Stimulated activated CD4-positive, alpha-beta T cell treated with anti-CD3 and anti-CD28 coated beads, Interleukin-12 subunit alpha, Interleukin-12 subunit beta, amount 100 ng/mL, for 4 hours (primary cell): ENCODE data around the gene USP32.
A peak's percentile ranks its signal among the peaks of the same experiment; 100 is the strongest.
"Not testable (repeated sequence)": the region's sequence is repeated elsewhere in the genome, so short reads cannot be mapped to it uniquely, and the experiment has no call there.

Experiments used
- DNase-seq: peaks from one replicate; pipeline ENCODE4 v3.0.0-alpha.2; 2020

The USP32 gene

DNA sequence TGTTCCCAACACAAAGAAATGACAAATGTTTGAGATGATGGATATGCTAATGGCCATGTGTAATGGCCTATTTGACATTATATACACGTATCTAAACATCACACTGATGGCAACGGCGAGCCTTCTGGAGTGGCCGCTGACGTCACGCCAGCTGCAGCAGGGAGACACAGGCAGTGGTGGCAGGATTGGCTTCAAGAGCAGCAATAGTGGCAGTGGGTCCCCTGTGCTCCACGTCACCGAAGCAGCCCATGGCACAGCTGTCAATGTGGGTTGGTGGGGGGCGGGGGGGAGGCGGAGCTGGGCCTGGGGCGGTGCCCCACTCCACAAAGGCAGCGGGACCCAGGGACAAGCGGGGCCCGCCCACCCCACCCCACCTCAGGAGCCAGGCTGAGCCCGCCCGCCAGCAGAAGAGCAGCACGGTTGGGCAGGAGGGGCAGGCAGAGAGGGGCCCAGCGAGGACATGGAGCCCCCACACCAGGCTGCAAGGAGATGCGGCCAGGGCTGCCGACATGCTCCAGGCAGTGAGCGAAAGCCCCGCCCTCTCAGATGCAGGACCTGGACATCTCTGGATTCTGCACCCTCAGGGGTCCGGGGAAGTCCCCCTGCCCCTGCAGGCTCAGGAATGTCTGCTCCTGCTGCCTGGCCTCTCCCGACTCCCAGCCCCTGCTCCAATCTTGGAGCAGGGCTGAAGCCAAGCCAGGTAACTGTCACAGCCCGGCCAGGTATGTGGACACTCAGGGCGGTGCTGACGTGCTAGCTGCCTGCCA is 64.6 kb downstream of the USP32 start:
- no peak for DNase-seq

DNA sequence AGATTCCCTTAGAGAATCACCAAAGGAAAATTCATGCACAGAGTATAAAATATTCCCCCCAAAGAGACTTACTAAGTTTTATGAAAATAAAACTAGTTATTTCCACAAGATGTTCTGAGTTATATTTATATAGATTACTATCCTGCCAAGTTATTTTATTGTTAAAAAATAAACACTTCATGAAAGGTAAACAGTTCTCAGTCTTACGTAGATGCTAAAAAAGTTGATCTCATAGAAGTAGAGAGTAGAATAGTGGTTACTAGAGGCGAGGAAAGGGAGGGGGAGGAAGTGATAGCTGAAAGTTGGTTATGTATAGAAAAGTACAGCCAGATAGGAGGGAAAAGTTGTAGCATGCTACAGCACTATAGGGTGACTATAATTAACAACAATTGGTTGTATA is 65.2 kb downstream of the USP32 start:
- no peak for DNase-seq

DNA sequence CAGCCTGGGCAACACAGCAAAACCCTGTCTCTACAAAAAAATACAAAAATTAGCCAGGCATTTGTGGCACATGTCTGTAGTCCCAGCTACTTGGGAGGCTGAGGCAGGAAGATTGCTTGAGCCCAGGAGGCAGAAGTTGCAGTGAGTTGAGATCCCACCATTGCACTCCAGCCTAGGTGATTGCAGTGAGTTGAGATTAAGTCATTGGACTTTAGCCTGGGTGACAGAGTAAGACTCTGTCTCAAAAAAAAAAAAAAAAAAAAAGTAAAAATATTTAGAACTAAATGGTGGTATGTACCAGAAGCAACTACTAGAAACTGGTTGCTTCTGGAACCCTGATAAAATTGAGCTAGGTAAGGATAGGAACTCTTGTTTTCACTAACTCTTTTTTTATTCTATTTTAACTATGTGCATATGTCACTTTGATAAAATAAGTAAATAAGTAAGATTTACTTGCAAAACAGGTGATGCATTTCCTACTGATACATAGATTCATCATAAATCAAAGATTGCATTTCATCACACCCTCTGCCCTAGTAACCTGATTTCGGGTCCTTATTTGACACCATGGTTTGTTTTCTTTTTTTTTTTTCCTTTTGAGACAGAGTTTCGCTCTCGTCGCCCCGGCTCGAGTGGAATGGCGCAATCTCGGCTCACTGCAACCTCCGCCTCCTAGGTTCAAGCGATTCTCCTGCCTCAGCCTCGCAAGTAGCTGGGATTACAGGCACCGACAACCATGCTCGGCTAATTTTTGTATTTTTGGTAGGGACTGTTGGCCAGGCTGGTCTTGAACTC is 66.0 kb downstream of the USP32 start:
- no peak for DNase-seq

DNA sequence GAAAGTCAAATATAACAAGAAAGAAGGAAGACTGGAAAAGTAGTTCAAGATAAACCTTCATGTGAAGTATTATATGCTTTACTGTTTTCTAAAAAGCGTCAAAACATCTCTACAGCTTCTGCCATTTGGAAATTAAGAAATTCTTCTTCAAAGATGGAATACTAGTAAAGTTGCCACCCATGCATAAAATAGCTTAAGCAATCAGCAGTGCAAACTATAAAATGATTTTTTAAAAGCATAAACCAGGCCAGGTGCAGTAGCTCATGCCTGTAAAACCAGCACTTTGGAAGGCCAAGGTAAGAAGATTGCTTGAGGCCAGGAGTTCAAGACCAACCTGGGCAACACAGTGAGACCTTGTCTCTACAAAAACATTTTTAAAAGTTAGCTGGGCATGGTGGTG is 68.2 kb downstream of the USP32 start:
- DNase-seq = no peak

DNA sequence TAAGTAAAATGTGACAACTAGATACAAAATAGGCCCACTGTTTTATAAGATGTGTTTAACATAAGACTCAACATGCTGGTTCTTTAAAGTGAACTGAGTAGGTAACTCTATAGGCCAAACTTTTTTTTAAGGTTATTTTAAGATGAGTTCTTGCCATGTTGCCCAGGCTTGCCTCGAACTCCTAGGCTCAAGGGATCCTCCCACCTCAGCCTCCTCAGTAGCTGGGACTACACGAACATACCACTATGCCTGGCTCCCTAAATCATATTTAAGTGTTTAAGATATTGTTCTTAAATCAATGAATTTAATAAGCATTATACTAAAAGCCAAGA is 69.9 kb downstream of the USP32 start:
- no peak for DNase-seq

DNA sequence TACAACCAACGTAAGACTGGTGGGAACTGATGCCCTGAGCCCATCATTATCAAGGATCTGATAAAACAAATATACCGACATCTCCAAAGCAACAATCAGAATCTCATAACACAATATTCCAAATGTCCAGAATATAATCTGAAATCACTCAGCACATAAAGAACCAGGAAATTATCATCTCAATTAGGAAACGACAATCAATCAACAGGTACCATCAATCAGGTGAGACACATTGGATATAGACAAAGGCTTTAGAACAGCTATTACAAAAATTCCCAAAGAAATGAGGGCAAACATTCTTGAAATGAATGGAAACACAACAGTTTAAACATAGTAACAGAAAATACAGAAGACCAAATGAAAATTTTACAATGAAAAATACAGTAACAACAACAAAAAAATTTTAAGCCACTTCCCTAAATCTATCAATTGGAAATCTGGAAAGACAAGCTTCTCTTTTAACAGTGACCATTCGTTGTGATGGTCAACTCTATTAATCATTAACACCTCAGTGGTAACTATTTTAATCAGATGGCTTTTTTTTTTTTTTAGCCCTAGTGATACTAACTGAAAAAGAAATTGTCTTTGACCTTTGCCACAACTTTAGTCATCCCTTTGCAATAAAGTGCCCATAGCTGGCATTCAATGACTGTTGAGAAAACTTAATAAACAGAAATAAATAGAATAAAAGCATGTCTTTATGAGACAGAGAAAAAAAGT is 70.4 kb downstream of the USP32 start:
- DNase-seq = no peak

DNA sequence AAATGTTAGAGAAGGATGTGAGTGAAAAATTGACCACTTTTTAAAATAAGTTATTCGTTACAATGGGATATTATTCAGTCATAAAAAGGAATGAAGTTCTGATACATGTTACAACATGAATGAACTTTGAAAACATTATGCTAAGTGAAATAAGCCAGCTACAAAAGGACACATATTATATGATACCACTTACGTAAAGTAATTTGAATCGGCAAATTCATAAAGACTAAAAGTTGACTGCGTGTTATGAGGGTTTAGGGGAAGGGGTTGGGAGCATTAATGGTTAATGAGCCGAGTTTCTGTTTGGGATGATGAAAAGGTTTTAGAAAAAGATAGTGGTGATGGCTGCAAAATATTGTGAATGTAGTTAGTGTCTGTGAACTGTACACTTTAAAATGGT is 73.1 kb downstream of the USP32 start:
- DNase-seq = no peak

DNA sequence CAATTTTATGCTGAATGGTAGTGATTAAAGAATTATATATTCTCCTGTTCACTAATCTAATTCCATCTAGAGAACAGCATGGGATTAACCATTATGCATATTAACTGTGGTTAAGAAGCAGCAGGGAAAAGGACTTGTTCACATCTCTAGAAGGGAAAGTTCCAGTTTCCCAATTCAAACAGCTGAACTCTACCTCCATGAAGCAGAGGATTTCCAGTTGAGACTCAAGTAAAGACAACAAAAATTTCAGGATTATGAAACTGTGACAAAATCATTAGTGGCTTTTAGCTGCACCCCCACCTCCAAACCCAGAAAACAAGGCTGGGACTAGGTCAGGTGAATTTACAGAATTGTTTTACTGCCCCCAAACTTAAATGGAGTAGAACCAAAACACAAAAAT is 73.6 kb downstream of the USP32 start:
- DNase-seq = no peak

DNA sequence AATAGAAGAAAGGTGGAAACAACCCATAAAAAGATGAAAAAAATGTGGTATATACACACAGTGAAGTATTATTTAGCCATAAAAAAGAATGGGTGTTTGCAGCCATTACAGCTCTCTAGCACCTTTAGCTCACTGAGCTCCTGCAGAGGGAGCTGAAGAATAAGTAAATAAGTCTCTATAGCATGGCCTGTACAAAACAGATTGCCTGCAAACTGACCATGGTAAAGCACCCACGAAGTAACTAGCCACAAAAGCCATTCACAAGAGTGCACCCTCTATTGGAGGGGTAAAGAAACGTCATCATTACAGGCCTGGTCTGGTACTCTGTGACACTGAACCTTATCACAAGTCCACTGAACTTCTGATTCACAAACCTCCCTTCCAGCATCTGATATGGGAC is 76.3 kb downstream of the USP32 start:
- DNase-seq = no peak

DNA sequence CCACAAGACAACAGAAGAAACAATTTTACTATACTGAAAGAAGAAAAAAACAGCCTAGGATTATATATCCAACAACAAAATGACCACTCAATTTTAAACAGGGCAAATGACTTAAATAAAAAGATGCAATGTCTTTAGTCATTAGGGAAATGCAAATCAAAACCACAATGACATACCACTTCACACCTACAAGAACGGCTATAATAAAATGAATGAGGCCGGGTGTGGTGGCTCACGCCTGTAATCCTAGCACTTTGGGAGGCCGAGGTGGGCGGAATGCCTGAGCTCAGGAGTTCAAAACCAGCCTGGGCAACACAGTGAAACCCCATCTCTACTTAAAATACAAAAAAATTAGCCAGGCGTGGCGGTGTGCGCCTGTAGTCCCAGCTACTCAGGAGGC is 77.0 kb downstream of the USP32 start:
- not testable (repeated sequence) for DNase-seq

DNA sequence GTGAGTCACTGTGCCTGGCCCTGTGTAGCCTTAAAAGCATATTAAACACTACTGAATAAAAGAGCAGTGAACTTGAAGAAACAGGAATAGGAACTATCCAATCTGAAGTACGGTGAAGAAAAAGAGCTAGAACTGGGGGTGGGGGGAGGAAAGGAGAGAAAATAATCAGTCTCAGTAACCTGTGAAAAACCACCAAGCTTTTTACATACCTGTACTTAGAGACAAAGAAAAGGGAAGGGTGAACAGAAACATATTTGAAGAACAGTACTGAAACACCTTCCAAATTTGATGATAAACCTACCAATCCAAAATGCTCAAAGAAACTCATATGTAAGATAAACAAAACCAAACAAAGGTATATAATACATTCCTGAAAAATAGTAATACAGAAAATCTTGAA is 77.5 kb downstream of the USP32 start:
- DNase-seq = no peak

DNA sequence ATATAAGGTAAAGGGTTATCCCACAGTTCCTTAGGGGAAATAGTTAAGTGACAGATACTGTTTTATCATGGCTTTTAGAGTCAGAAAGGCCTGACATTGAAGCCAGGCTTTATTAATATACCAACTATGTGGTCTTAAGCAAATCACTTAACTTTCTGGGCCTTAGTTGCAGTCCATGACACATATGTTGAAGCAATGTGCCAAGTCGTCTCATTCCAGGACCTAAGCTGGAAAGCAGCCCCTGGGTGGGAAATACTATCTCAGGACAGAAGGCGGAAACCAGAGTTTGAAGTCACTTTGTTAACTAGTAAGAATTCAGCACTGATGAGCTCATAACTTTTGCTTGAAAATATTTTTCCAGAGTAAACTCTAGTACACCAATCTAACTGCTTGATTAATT is 80.0 kb downstream of the USP32 start:
- no peak for DNase-seq

DNA sequence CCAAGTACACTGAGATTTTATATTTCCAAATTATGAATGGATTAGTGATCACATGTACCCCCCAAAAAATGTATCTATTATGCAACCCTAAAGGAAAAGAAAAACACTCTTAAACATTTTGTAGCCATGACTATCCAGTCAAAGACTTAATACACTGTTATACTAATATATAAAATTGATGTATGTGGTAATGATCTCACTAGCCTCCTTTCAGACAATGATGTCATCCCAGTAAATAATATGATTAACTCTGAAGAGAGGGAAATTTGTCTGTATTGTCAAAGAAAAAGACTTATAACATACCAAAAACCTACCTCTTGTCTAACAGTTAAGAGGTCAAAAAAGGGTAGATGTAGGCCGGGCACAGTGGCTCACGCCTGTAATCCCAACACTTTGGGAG is 80.7 kb downstream of the USP32 start:
- no peak for DNase-seq

DNA sequence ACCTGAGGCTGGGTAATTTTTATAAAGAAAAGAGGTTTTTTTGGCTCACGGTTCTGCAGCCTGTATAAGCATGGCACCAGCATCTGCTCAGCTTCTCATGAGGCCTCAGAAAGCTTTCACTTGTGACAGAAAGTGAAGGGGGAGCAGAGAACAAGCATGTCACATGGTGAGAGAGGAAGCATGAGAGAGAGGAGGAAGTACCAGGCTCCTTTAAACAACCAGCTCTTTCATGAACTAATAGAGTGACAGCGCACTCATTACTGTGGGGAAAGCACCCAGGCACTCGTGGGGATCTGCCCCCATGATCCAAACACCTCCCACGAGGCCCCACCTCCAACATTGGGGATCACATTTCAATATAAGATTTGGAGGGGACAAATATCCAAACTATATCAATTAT is 86.8 kb downstream of the USP32 start:
- DNase-seq = peak; percentile 3

DNA sequence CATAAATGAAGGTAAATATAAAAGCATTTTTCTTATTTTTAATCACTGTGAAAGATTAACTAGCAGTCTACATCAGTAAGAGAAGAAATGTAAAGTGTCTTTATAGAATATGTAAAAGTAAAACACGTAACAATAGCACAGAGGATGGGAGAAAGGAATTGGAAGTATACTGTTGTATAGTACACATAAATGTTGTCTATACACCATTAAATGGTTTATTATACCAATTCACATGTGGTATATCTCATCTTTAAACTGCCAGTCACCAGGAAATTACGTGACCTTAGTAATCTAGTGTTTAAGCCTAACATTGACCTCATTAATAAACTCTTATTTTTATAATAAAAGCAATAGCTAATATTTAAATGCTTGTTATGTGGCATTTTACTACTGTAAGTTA is 87.4 kb downstream of the USP32 start:
- DNase-seq = no peak

DNA sequence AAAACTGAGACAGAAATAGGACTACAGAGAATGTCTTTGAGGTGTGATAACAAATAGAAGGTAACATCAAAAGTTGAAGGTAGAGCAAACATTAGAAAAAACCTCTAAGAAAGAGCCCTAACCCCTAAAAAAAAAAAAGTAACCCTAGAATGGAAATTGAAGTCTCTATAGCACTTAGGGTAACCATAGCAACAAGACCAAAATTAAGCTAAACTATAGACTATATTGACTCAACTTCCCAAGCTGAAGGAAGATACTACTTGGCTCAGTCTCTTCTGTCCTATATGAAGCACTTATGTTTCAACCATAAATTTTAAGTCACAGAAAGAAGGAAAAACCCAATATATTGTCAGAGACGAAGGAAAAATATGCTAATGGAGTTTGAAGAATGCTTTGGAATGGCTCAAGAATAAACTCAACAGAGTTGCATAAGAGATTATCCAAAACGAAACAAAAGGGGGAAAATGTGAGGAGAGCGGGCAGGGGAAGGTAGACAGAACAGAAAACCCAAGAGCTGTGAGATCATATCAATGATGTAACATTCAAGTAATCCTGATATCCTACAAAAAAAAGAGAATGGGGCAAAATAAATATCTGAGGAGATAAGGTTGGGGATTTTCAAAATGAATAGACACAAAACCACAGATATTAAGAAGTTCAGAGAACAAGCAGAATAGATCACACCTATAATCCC is 88.4 kb downstream of the USP32 start:
- DNase-seq = no peak

DNA sequence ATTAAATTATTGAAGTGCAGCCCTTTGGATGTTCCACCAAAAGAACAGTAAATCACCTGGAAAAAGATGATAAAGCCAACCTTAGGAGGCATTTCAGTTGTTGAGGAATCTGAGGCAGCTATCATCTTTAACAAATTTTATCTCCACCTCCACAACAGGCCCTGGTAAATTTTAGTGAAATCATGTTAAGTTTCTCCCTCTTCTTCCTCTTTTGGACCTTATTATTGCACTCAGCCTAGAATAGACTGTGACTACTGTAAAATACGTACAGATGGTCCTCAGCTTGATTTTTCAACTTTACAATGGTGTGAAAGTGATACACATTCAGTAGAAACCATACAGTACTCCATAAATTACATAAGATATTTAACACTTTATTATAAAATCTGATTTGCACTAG is 90.3 kb downstream of the USP32 start:
- no peak for DNase-seq

DNA sequence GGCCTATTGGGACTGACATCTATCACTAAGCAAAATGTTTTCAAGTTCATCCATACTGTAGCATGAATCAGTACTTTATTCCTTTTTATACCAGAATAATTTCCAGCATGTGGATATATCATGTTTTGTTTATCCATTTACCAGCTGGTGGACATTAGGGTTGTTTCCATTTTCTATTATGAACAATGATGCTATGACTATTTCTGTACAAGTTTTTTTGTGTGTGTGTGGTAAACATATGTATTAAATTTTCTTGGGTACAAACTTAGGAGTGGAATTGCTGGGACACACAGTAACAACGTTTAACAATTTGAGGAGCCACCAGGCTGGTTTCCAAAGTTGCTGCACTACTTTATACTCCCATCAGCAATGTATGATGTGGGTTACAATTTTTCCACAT is 91.0 kb downstream of the USP32 start:
- DNase-seq = no peak

DNA sequence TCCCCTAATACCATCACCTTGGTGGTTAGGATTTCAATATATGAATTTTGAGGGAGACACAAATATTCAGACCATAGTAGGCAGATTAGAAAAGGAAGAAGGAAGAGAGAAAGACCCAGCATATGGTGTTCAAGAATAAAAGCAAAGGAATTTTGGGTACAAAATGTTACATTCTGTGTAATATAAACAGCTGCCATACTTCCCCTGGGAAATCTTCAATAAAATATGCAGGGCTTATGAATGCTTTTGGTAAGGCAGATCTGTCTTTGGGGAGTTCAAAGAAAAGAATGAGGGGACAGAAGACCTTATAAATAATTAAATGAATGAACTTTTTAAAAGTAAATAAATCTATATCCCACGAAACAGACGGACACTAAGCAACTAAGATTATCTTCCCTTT is 91.9 kb downstream of the USP32 start:
- DNase-seq = no peak

DNA sequence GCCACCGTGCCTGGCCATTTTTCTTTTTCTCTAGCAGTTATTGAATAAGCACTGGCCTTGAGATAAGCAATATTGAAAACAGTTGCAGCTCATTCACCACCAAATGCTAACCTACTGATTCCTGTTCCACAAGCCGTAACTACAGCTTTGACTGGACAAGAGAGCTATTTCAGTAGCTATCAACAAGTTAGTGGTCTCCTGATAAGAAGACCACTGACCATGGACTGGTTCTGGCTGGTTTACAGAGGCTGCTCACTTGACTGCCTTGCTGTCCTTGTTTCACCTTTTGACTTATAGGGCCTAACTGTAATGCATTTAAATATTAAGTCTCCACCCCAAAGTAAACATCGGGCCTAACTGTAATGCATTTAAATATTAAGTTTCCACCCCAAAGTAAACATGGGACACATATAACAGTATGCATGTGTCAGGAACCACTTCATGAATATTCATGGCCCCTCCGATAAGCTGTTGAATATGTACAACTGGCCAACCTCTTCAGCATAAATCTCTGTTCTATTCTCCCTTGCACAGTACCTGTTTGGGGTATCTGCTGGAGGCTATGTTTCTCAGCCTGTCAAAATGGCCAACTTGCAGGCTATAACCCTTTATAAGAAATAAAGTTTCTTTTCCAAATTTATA is 94.1 kb downstream of the USP32 start:
- no peak for DNase-seq

DNA sequence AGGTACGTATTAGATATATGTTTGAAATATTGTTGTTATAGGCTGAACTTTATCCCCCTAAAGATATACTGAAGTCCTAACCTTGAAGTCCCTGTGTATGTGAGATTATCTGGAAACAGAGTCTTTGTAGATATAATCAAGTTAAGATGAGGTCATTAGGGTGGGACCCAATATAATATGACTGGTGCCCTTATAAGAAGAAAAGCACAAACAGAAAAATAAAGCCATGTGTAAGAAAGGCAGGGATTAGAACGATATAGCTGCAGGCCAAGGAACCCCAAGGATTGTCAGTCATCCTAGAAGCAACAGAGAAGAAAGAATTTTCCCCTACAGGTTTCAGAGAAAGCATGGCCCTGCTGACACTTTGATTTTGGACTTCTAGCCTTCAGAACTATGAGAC is 95.8 kb downstream of the USP32 start:
- no peak for DNase-seq

DNA sequence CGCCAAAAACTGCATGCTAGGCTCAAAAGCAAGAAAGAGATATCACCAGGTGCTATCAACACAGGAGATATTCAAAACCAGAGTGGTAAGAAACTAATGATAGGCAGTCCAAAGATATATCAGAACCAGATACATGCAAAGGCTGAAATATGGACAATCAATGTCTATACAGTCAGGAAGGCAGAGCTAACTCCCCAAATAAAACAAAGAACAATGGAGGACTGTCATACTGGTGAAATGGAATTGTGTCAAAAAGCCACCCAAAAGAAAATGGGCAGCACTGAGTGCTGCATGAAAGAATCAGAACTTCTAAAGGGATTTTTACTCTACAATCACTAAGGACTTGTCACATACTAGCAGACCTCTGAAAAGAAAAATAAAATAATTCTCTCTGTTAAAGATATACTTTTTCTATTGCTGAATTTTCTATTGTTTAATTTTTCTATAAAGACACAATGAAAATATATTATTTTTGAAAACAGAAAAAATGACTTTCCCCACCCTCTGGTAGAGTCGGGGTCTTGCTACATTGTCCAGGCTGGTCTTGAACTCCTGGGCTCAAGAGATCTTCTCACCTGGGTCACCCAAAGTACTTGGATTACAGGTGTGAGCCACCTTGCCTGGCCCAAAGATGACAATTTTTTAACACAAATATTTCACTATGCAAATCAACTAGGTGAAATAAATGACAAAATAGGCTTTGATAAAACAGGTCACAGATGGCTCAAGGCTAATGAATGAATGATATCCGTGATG is 98.2 kb downstream of the USP32 start:
- DNase-seq = no peak
